ENCODE results near the gene ABCG1.

ABCG1 gene

GRCh38 chr21:42343556-42343955 is 124.6 kb downstream of the ABCG1 start:
- no peak for DNase-seq (ENCODE audit: low read depth)
- in situ Hi-C loops (cut with HindIII; ENCODE audit: low sequenced_read_pairs), result no loop called here
- TF ChIP-seq CTCF (IDR thresholded peaks at IDR 0.05; ENCODE audit: low read depth, low read length, missing control alignments), result no peak
- H3K4me3 ChIP-seq (ENCODE audit: low read depth, low read length), result no peak overlapping the region

GRCh38 chr21:42343963-42344510 is 125.1 kb downstream of the ABCG1 start:
- DNase-seq (ENCODE audit: low read depth), result no peak
- in situ Hi-C loops (cut with HindIII; ENCODE audit: low sequenced_read_pairs), result no loop called here
- TF ChIP-seq CTCF (IDR thresholded peaks at IDR 0.05; ENCODE audit: low read depth, low read length, missing control alignments), result no peak
- no peak overlapping the region for H3K4me3 ChIP-seq (ENCODE audit: low read depth, low read length)

GRCh38 chr21:42344631-42345030 is 125.7 kb downstream of the ABCG1 start:
- in situ Hi-C loops (cut with HindIII; ENCODE audit: low sequenced_read_pairs), result no loop called here
- TF ChIP-seq CTCF (IDR thresholded peaks at IDR 0.05; ENCODE audit: low read depth, low read length, missing control alignments), result no peak
- no peak for DNase-seq (ENCODE audit: low read depth)
- H3K4me3 ChIP-seq (ENCODE audit: low read depth, low read length), result no peak overlapping the region

GRCh38 chr21:42346441-42346840 is 127.5 kb downstream of the ABCG1 start:
- no peak for DNase-seq (ENCODE audit: low read depth)
- H3K4me3 ChIP-seq (ENCODE audit: low read depth, low read length), result no peak overlapping the region
- no peak for TF ChIP-seq CTCF (IDR thresholded peaks at IDR 0.05; ENCODE audit: low read depth, low read length, missing control alignments)
- in situ Hi-C loops (cut with HindIII; ENCODE audit: low sequenced_read_pairs), result no loop called here
